ENCODE data around the gene IFNAR1.

DNA sequence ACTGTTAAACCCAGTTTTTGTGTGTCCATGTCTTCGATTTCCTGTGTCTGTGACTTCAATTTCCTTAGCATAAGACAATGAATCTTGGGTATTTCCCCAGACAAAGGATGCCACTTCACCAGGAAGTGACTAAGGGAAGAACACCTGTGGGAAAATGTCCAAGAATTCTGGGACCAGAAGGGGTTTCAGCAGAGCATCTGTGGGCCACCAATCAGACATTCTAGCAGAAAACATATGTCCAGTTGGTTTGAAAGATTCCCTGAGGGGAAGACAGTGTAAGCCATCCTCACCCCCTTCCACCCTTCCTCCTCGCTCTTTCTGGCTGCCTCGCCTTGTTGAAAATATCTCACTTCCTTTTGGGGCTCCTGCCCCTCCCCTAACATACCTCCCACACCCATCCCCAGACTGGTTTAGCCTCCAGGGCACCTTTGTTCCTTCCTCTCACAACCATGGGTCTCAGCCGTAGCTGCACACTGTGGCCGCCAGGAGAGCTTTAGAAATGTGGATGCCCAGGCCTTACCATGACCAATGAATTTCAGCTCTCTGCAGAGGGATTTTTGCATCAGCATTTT is 25.5 kb upstream of the IFNAR1 start:
- TF ChIP-seq, protein P1, sequence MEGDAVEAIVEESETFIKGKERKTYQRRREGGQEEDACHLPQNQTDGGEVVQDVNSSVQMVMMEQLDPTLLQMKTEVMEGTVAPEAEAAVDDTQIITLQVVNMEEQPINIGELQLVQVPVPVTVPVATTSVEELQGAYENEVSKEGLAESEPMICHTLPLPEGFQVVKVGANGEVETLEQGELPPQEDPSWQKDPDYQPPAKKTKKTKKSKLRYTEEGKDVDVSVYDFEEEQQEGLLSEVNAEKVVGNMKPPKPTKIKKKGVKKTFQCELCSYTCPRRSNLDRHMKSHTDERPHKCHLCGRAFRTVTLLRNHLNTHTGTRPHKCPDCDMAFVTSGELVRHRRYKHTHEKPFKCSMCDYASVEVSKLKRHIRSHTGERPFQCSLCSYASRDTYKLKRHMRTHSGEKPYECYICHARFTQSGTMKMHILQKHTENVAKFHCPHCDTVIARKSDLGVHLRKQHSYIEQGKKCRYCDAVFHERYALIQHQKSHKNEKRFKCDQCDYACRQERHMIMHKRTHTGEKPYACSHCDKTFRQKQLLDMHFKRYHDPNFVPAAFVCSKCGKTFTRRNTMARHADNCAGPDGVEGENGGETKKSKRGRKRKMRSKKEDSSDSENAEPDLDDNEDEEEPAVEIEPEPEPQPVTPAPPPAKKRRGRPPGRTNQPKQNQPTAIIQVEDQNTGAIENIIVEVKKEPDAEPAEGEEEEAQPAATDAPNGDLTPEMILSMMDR (conservative IDR thresholded peaks at IDR 0.05): no peak
- no peak for TF ChIP-seq ZFX (IDR thresholded peaks at IDR 0.05)

Data from C4-2B (cell line).